GM12875 (cell line): ENCODE data around the gene DNAJC10.

Source experiments
- H3K4me3 ChIP-seq: one replicate; pipeline ENCODE4 v1.5.1; 2011; ENCODE audit warnings: low read depth, low read length, control low read depth
- TF ChIP-seq, protein P1 (sequence below): IDR thresholded peaks from 2 replicates; pipeline ENCODE4 v1.5.1; 2011; ENCODE audit warnings: low read depth, mild to moderate bottlenecking, control low read depth, inconsistent platforms, low read length, moderate library complexity, borderline replicate concordance; ENCODE audit not compliant: insufficient read depth

DNAJC10 gene

DNA sequence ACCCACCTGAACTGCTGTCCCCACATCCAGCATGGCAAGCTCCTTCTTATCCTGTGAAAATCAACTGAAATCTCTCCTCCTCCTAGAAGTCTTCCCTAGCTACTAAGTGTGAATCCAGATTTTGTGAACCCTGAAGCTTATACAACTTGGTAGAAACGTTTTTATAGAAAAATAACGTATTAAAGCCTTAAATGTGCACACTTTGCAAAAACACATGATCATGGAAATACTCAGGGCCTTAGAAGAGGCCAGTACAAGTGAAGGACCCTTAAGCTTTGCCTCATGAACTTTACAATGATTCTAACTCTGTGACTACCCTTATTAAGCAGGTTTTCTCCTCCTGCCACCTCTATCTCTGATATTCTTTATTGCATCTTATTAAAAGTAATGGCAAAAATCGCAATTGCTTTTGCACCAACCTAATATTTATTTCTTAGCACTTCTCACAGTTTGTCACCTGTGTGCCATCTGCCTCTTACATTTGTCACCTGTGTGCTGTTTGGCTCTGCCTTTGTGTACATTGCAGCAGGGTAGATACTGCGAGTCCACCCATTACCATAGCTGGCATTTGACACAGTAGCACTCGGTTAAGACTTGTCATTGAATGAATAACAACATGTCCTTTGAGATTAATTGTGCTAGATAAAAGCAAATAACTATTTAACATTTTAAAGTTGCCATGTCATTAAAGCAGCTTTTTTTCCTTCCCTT, 108.2 kb downstream of the DNAJC10 start:
- TF ChIP-seq, protein P1, sequence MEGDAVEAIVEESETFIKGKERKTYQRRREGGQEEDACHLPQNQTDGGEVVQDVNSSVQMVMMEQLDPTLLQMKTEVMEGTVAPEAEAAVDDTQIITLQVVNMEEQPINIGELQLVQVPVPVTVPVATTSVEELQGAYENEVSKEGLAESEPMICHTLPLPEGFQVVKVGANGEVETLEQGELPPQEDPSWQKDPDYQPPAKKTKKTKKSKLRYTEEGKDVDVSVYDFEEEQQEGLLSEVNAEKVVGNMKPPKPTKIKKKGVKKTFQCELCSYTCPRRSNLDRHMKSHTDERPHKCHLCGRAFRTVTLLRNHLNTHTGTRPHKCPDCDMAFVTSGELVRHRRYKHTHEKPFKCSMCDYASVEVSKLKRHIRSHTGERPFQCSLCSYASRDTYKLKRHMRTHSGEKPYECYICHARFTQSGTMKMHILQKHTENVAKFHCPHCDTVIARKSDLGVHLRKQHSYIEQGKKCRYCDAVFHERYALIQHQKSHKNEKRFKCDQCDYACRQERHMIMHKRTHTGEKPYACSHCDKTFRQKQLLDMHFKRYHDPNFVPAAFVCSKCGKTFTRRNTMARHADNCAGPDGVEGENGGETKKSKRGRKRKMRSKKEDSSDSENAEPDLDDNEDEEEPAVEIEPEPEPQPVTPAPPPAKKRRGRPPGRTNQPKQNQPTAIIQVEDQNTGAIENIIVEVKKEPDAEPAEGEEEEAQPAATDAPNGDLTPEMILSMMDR, result no peak
- no peak overlapping the region for H3K4me3 ChIP-seq

DNA sequence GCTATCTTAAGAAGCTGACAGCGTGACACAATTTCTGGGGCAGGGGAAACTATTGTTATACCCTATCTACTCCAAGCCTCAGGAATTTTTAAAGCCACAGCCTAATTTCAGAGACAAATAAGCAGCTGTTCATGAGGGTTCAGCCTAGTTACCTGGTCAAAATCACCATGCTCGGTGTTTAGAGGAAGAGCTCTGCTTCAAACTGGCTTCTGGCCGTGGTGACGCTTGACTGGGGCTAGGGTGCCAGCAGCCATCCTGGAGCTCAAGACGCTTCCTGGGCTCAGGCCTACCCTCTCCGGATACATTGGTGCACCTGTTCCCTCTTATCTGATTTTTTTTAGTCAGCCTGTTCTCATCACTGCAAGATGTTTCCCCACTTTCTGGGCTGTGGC, 108.7 kb downstream of the DNAJC10 start:
- H3K4me3 ChIP-seq, result no peak overlapping the region
- TF ChIP-seq, protein P1, result no peak

DNA sequence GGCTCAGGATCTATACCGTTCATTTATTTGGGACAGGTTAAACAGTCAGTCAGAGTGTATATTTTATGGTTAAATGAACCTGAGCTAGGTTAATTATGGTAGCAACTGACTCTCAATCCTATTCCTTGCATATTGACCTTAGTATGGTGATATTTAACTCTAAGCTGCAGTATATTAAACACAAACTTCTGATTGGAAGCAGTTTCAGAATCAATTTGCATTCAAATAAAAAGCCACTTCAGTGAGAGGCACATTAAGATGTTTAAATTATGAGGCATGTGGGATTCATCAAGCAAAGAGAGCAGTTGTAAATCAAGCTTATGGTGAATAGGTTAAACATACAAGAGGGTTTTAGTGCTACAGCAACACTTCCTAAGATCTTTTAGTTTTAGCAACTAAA, 110.0 kb downstream of the DNAJC10 start:
- no peak overlapping the region for H3K4me3 ChIP-seq
- TF ChIP-seq, protein P1, result no peak

DNA sequence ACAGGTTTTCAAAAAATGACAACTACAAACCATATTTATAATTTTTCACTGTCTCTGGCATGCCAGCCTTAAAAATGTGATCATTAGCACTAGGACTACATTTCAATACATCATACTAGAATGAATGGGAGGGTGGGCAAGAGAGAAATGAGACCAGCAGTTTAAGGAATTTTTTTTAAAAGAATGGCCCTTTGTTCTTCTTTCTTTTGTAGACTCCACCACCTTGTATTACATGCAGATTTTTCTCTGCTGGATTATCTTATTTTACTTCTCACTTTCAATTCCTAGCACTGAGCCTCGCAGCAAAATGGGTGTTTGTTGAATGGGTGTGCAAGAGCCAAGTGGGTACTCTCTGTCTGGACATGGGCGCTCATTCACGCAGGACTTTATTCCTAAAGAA, 110.4 kb downstream of the DNAJC10 start:
- TF ChIP-seq, protein P1, result no peak
- no peak overlapping the region for H3K4me3 ChIP-seq

DNA sequence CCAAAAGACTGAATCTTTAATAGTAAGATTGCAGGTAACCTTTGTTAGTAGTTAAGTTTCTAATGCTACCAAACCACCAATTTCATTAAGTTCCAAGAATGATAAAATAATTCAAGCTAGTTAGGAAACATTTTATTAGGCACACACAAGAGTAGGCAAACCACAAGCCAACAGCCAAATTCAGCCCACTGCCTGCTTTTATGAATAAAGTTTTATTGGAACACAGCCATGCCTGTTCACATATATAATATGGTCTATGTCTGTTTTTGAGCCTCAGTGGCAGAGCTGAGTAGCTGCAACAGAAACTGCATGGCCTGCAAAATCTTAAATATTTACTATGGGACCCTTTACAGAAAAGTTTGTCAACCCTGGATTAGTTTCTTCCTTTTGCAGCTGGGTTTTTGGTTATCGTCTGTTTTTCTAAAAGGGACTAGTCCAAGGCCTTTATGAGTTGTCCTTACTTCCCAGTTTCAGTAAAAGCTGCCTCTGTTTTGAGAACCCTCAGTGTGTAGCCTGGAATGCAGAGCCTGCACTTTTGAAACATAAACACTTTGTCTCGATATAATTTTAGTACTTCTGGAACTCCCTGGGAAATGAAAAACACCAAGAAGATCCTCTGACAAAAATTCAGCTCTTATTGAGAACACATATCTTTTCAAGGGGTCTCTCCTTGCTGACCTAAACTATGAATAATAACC, 111.3 kb downstream of the DNAJC10 start:
- TF ChIP-seq, protein P1, result no peak
- no peak overlapping the region for H3K4me3 ChIP-seq

DNA sequence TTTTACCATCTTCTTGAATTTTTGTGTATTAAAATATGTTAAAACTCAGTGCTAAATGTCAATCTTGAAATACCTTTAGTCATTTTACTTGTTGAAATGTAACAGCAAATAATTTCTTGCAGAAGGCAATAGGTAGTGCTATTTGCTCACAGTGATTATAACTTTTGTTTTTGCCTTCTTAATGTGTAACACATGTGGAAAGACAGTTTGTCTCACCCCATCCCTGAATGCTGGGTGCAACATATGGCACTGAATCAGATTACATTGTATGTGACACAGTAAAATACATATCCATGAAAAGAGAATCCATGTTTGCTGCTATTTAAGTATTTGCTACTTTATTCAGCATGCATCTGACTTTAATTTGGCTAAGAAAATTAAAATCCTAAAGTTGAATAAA, 115.0 kb downstream of the DNAJC10 start:
- TF ChIP-seq, protein P1, result no peak
- H3K4me3 ChIP-seq, result no peak overlapping the region

DNA sequence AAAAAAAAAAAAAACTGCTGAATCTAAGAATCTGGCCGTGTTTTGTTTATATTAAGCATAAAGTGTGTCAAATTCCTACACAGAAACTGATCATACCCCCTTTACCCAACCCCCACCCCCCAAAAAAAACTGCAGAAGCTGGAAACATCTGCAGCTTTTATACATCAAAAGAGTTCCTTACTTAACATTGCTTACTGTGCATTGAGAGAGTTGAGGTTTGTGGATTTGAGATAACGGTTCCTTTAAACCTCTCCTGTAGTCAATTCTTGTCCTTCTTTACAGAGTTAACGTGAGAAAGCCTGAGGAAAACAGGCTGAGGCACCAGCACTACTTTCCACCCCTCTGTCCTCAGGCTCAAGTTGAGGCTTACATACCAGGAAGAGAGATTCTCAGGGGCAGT, 115.9 kb downstream of the DNAJC10 start:
- H3K4me3 ChIP-seq, result no peak overlapping the region
- TF ChIP-seq, protein P1, result no peak
